Neuronal stem cell (in vitro differentiated cells): ENCODE measurements around the gene SLC16A13.

Experiments
- DNase-seq: peaks from one replicate; pipeline ENCODE4 v3.0.0-alpha.2; 2013; ENCODE audit warnings: low spot score
- H2AFZ ChIP-seq: one replicate; pipeline ENCODE4 v1.6.1; 2013; ENCODE audit warnings: mild to moderate bottlenecking, low read length, inconsistent platforms
- H2AK5ac ChIP-seq: 2 replicates; pipeline ENCODE4 v1.6.1; 2013; ENCODE audit warnings: low read depth, mild to moderate bottlenecking, inconsistent platforms, low read length, moderate library complexity, mixed read lengths
- H2BK120ac ChIP-seq: 2 replicates; pipeline ENCODE4 v1.6.1; 2013; ENCODE audit warnings: low read depth, mild to moderate bottlenecking, inconsistent platforms, low read length, moderate library complexity, mixed read lengths
- H2BK12ac ChIP-seq: one replicate; pipeline ENCODE4 v1.6.1; 2013; ENCODE audit warnings: low read length, inconsistent platforms
- H2BK15ac ChIP-seq: 2 replicates; pipeline ENCODE4 v1.6.1; 2013; ENCODE audit warnings: mild to moderate bottlenecking, low read length, inconsistent platforms, mixed read lengths
- H2BK5ac ChIP-seq: one replicate; pipeline ENCODE4 v1.6.1; 2013; ENCODE audit warnings: inconsistent platforms, mild to moderate bottlenecking, low read length, moderate library complexity
- H3K14ac ChIP-seq: one replicate; pipeline ENCODE4 v1.6.1; 2013; ENCODE audit warnings: low read length, inconsistent platforms
- H3K18ac ChIP-seq: 2 replicates; pipeline ENCODE4 v1.6.1; 2013; ENCODE audit warnings: low read length, inconsistent platforms
- H3K23ac ChIP-seq: 2 replicates; pipeline ENCODE4 v1.6.1; 2013; ENCODE audit warnings: low read depth, mild to moderate bottlenecking, mixed read lengths, low read length, inconsistent platforms; ENCODE audit not compliant: poor library complexity
- H3K27ac ChIP-seq: replicated peaks from 3 replicates; pipeline ENCODE4 v1.5.1; 2013; ENCODE audit warnings: low read length, inconsistent platforms
- H3K27me3 ChIP-seq, 3 experiments: 2 replicates each; pipeline ENCODE4 v1.6.1; 2013; ENCODE audit warnings: low read length in 3 of 3, mild to moderate bottlenecking in 2 of 3, inconsistent platforms in 1 of 3, low read depth in 1 of 3, mixed read lengths in 1 of 3, moderate library complexity in 1 of 3; ENCODE audit not compliant: control insufficient read depth in 3 of 3, insufficient read depth in 3 of 3
- H3K36me3 ChIP-seq, 2 donors: replicated peaks in 1 of 2; 2 replicates each; pipeline ENCODE4 v1.6.1; 2013; ENCODE audit warnings: low read length in 2 of 2; ENCODE audit not compliant: control insufficient read depth in 2 of 2, insufficient read depth in 2 of 2
- H3K4ac ChIP-seq: 2 replicates; pipeline ENCODE4 v1.6.1; 2013; ENCODE audit warnings: inconsistent platforms, mild to moderate bottlenecking, low read length, moderate library complexity
- H3K4me1 ChIP-seq, 2 donors: 1 replicate in 1 of 2; 2 replicates in 1 of 2; pipeline ENCODE4 v1.6.1; 2013; ENCODE audit warnings: low read length in 2 of 2, low read depth in 1 of 2; ENCODE audit not compliant: control insufficient read depth in 2 of 2, insufficient read depth in 1 of 2
- H3K4me2 ChIP-seq: one replicate; pipeline ENCODE4 v1.6.1; 2013; ENCODE audit warnings: mild to moderate bottlenecking, low read length, inconsistent platforms; ENCODE audit not compliant: insufficient read depth, poor library complexity, severe bottlenecking
- H3K4me3 ChIP-seq, 2 donors: 2 replicates each; pipeline ENCODE4 v1.5.1; 2013; ENCODE audit warnings: low read length in 2 of 2, mild to moderate bottlenecking in 2 of 2, inconsistent platforms in 1 of 2, moderate library complexity in 1 of 2
- H3K79me1 ChIP-seq: one replicate; pipeline ENCODE4 v1.6.1; 2013; ENCODE audit warnings: low read depth, mild to moderate bottlenecking, inconsistent platforms, low read length, moderate library complexity
- H3K9ac ChIP-seq: one replicate; pipeline ENCODE4 v1.6.1; 2013; ENCODE audit warnings: mild to moderate bottlenecking, low read depth, low read length, inconsistent platforms; ENCODE audit not compliant: poor library complexity
- H3K9me3 ChIP-seq, 2 donors: replicated peaks in 1 of 2; 2 replicates each; pipeline versions ENCODE3 to v1.6.1; 2013; ENCODE audit warnings: low read length in 2 of 2, mild to moderate bottlenecking in 2 of 2, inconsistent platforms in 1 of 2, low read depth in 1 of 2, mixed read lengths in 1 of 2, moderate library complexity in 1 of 2; ENCODE audit not compliant: control insufficient read depth in 2 of 2, insufficient read depth in 1 of 2
- H4K8ac ChIP-seq: one replicate; pipeline ENCODE4 v1.6.1; 2013; ENCODE audit warnings: low read depth, mild to moderate bottlenecking, inconsistent platforms, low read length, moderate library complexity
- H4K91ac ChIP-seq: one replicate; pipeline ENCODE4 v1.6.1; 2013; ENCODE audit warnings: low read length, low read depth, mild to moderate bottlenecking, inconsistent platforms; ENCODE audit not compliant: poor library complexity
- WGBS, 2 donors: extraction: QIAGEN DNeasy Blood & Tissue Kit; methylation state at CpG; one replicate each; pipeline ENCODE4 v1.1.7; 2013; ENCODE audit warnings: missing lambda C conversion rate in 2 of 2, mixed read lengths in 1 of 2; ENCODE audit not compliant: insufficient read length in 2 of 2, insufficient replicate concordance in 1 of 2; ENCODE audit errors: extremely low coverage in 2 of 2; 5-methylcytosine and 5-hydroxymethylcytosine counted together

The SLC16A13 gene

GRCh38 chr17:7016886-7017826 is 18.7 kb upstream of the SLC16A13 start:
- Histone ChIP-seq H2AFZ (no peak overlapping the region), H2BK12ac (no peak overlapping the region), H3K18ac (no peak overlapping the region), H3K4me1 (peaks cover 19 to 38% of the 10 kb centered on the region in 2 donors), H3K27ac (no peak overlapping the region), H3K27me3 (peaks cover 1 to 19% (median 13%) of the 10 kb centered on the region in 3 experiments), H2AK5ac (no peak overlapping the region), H3K14ac (no peak overlapping the region), H3K4me3 (no peak overlapping the region), H2BK120ac (no peak overlapping the region), H2BK15ac (no peak overlapping the region), H4K91ac (no peak overlapping the region), H4K8ac (no peak overlapping the region), H3K9me3 (no peaks in the 10 kb centered on the region), H2BK5ac (no peak overlapping the region), H3K4ac (no peak overlapping the region), H3K36me3 (peaks cover 5 to 15% of the 10 kb centered on the region in 2 donors), H3K23ac (no peak overlapping the region), H3K79me1 (peaks cover 8% of the 10 kb centered on the region), H3K4me2 (no peak overlapping the region), H3K9ac (no peak overlapping the region)
- no peak for DNase-seq
- WGBS, 2 donors, result no CpG with 5 or more reads among the region's 20 CpGs

GRCh38 chr17:7017827-7018200 is 18.0 kb upstream of the SLC16A13 start:
- Histone ChIP-seq H4K91ac (no peak overlapping the region), H2BK5ac (no peak overlapping the region), H2AFZ (no peak overlapping the region), H2BK12ac (no peak overlapping the region), H3K23ac (no peak overlapping the region), H3K4me1 (peaks cover 19 to 38% of the 10 kb centered on the region in 2 donors), H3K27me3 (peaks cover 6 to 25% (median 20%) of the 10 kb centered on the region in 3 experiments), H3K4me3 (no peak overlapping the region), H2BK120ac (no peak overlapping the region), H3K9me3 (no peaks in the 10 kb centered on the region), H3K36me3 (peaks cover 5 to 15% of the 10 kb centered on the region in 2 donors), H3K27ac (no peak overlapping the region), H4K8ac (no peak overlapping the region), H2BK15ac (no peak overlapping the region), H2AK5ac (no peak overlapping the region), H3K79me1 (peaks cover 7% of the 10 kb centered on the region), H3K9ac (peak overlapping the region; percentile 14), H3K14ac (no peak overlapping the region), H3K18ac (no peak overlapping the region), H3K4ac (no peak overlapping the region), H3K4me2 (no peak overlapping the region)
- DNase-seq, result no peak
- no CpG with 5 or more reads among the region's 12 CpGs for WGBS, 2 donors

GRCh38 chr17:7018331-7018964 is 17.4 kb upstream of the SLC16A13 start:
- peaks cover 1% of the 10 kb centered on the region for H3K79me1 ChIP-seq
- H3K4me1 ChIP-seq, result peaks cover 18 to 37% of the 10 kb centered on the region in 2 donors
- no peak overlapping the region for H4K91ac ChIP-seq
- H2BK15ac ChIP-seq, result peak overlapping the region; percentile 64
- H3K18ac ChIP-seq, result peak overlapping the region; percentile 27
- H3K9me3 ChIP-seq, result peaks cover 0 to 6% of the 10 kb centered on the region in 2 donors
- WGBS, 2 donors, result 100% methylated on average over 1 to 2 of the region's 10 CpGs
- no peak overlapping the region for H3K4me3 ChIP-seq
- no peak overlapping the region for H3K14ac ChIP-seq
- H3K27ac ChIP-seq, result no peak overlapping the region
- H2BK120ac ChIP-seq, result no peak overlapping the region
- no peak overlapping the region for H3K4ac ChIP-seq
- peak overlapping the region; percentile 14 for H3K9ac ChIP-seq
- H3K4me2 ChIP-seq, result no peak overlapping the region
- no peak overlapping the region for H2AK5ac ChIP-seq
- DNase-seq, result no peak
- H3K27me3 ChIP-seq, result peaks cover 12 to 31% (median 26%) of the 10 kb centered on the region in 3 experiments
- no peak overlapping the region for H2BK5ac ChIP-seq
- no peak overlapping the region for H2BK12ac ChIP-seq
- H4K8ac ChIP-seq, result no peak overlapping the region
- peaks cover 5 to 15% of the 10 kb centered on the region in 2 donors for H3K36me3 ChIP-seq
- peak overlapping the region; percentile 14 for H2AFZ ChIP-seq
- H3K23ac ChIP-seq, result peak overlapping the region; percentile 48

- Histone ChIP-seq H2BK5ac (no peak overlapping the region), H3K23ac (no peak overlapping the region), H3K27ac (no peak overlapping the region), H3K14ac (no peak overlapping the region), H3K4ac (no peak overlapping the region), H3K4me2 (no peak overlapping the region), H4K8ac (no peak overlapping the region), H2BK15ac (peak overlapping the region; percentile 88), H3K18ac (no peak overlapping the region), H3K79me1 (peaks cover 1% of the 10 kb centered on the region), H2BK120ac (no peak overlapping the region), H2AFZ (peak overlapping the region; percentile 95), H3K36me3 (peaks cover 5 to 15% of the 10 kb centered on the region in 2 donors), H3K4me3 (peak overlapping the region in 1 of 2 donors; percentile 33), H2BK12ac (no peak overlapping the region), H3K9ac (no peak overlapping the region), H3K9me3 (peaks cover 0 to 8% of the 10 kb centered on the region in 2 donors), H2AK5ac (no peak overlapping the region), H3K27me3 (peaks cover 13 to 37% (median 33%) of the 10 kb centered on the region in 3 experiments), H4K91ac (no peak overlapping the region), H3K4me1 (peaks cover 13 to 29% of the 10 kb centered on the region in 2 donors)
- DNase-seq, result no peak
- no CpG with 5 or more reads among the region's 10 CpGs for WGBS, 2 donors
Measured at GRCh38 chr17:7019367-7019766, 16.4 kb upstream of the SLC16A13 start.
